HCT116 (cell line): ENCODE data around the gene DDRGK1. TPM values are rescaled to one million over a fixed set of nuclear protein-coding genes. Genes with fewer than 3 reads are reported as not detected.

ENCODE experiments used
- ATAC-seq: fragments of 200-7000 bp; cut with Tn5 transposase; 2 replicates; pipeline ENCODE4 v1.9.1; 2020; ENCODE audit warnings: mild to moderate bottlenecking, moderate library complexity
- BruUV-seq: library from RNA; stranded (reverse); fragments of 400-500 nt; replicated peaks from 2 replicates; lab custom pipeline; 2021; lab: Mats Ljungman, UMichigan
- CTCF ChIA-PET: fragments of 300-600 bp; sonication (Branson Sonifier 250); formaldehyde crosslinking; loops from one replicate; lab custom pipeline; 2021; ENCODE audit warnings: antibody characterized with exemption; lab: Charles Lee
- POLR2A ChIA-PET: fragments of 300-600, 350-600 bp; sonication (Branson Sonifier 250); formaldehyde crosslinking; loops from one replicate; lab custom pipeline; 2021; ENCODE audit warnings: antibody characterized with exemption; lab: Charles Lee
- RAD21 ChIA-PET, 2 experiments: fragments of 300-600 bp; sonication (Branson Sonifier 250); formaldehyde crosslinking; loops; one replicate each; lab custom pipeline; 2023; ENCODE audit warnings: low total read pairs in 2 of 2; ENCODE audit not compliant: uncharacterized antibody in 2 of 2, unreplicated experiment in 2 of 2, low non-redundant PET in 1 of 2; lab: Charles Lee
- DNase-seq: peaks from one replicate; pipeline ENCODE4 v3.0.0-alpha.2; 2010; ENCODE audit warnings: low read depth, low spot score
- H2AFZ ChIP-seq: fragments of 200-600 bp; shearing (Covaris generic), sonication (generic); 2 replicates; pipeline ENCODE4 v1.6.1; 2017; ENCODE audit warnings: low read depth, mixed run types, mixed read lengths, antibody characterized with exemption, low read length; ENCODE audit not compliant: poor library complexity, severe bottlenecking
- H3K27ac ChIP-seq: 2 replicates; pipeline ENCODE4 v1.5.1; 2012; ENCODE audit warnings: low read depth, low read length
- H3K27me3 ChIP-seq: fragments of 200-600 bp; sonication (generic); 2 replicates; pipeline ENCODE4 v1.6.1; 2016; ENCODE audit warnings: mixed run types, low read length, mixed read lengths; ENCODE audit not compliant: insufficient read depth
- H3K36me3 ChIP-seq, 2 experiments: fragments of 200-500 bp in 1 of 2; fragments of 200-600 bp in 1 of 2; sonication (Bioruptor generic) in 1 of 2; sonication (generic) in 1 of 2; 2 replicates each; pipeline versions ENCODE4 v1.5.1 to v1.6.1; 2014 to 2016; ENCODE audit warnings: low read length in 2 of 2, inconsistent platforms in 1 of 2, mixed read lengths in 1 of 2, mixed run types in 1 of 2; ENCODE audit not compliant: insufficient read depth in 2 of 2, control insufficient read depth in 1 of 2
- H3K4me1 ChIP-seq, 2 experiments: fragments of 200-600 bp in 1 of 2; sonication (generic) in 1 of 2; 2 replicates each; pipeline versions ENCODE4 v1.5.1 to v1.6.1; 2012 to 2017; ENCODE audit warnings: low read length in 2 of 2, inconsistent platforms in 1 of 2, mild to moderate bottlenecking in 1 of 2, mixed read lengths in 1 of 2, mixed run types in 1 of 2, moderate library complexity in 1 of 2; ENCODE audit not compliant: insufficient read depth in 2 of 2, control insufficient read depth in 1 of 2
- H3K4me2 ChIP-seq: fragments of 200-600 bp; sonication (generic); 2 replicates; pipeline ENCODE4 v1.6.1; 2017; ENCODE audit warnings: mixed run types, low read length, mixed read lengths
- H3K4me3 ChIP-seq, 2 experiments: fragments of 200-600 bp in 1 of 2; sonication (generic) in 1 of 2; replicated peaks in 1 of 2; 2 replicates each; pipeline ENCODE4 v1.5.1; 2011 to 2016; ENCODE audit warnings: low read length in 2 of 2, control low read depth in 1 of 2, low read depth in 1 of 2, mild to moderate bottlenecking in 1 of 2, mixed read lengths in 1 of 2, mixed run types in 1 of 2
- H3K79me2 ChIP-seq: fragments of 200-600 bp; sonication (generic); 2 replicates; pipeline ENCODE4 v1.6.1; 2017; ENCODE audit warnings: mild to moderate bottlenecking, mixed run types, low read length, moderate library complexity, mixed read lengths; ENCODE audit not compliant: insufficient read depth
- H3K9ac ChIP-seq: fragments of 200-600 bp; sonication (generic); 2 replicates; pipeline ENCODE4 v1.6.1; 2016; ENCODE audit warnings: low read length, mixed read lengths
- H3K9me2 ChIP-seq: fragments of 200-600 bp; sonication (generic), shearing (Covaris generic); 2 replicates; pipeline ENCODE4 v1.6.1; 2017; ENCODE audit warnings: mixed run types, mild to moderate bottlenecking, moderate library complexity; ENCODE audit not compliant: insufficient read depth
- H3K9me3 ChIP-seq, 2 experiments: fragments of 200-500 bp in 1 of 2; fragments of 200-600 bp in 1 of 2; sonication (Bioruptor generic) in 1 of 2; sonication (generic) in 1 of 2; 2 replicates each; pipeline ENCODE4 v1.6.1; 2014 to 2017; ENCODE audit warnings: low read length in 2 of 2, mixed read lengths in 2 of 2, inconsistent platforms in 1 of 2, low read depth in 1 of 2, mild to moderate bottlenecking in 1 of 2, mixed run types in 1 of 2, moderate library complexity in 1 of 2; ENCODE audit not compliant: control insufficient read depth in 1 of 2, insufficient read depth in 1 of 2
- H4K20me1 ChIP-seq: fragments of 200-600 bp; sonication (generic), shearing (Covaris generic); 2 replicates; pipeline ENCODE4 v1.6.1; 2017; ENCODE audit warnings: mixed run types, mild to moderate bottlenecking, moderate library complexity; ENCODE audit not compliant: insufficient read depth
- POLR2A ChIP-seq: IDR thresholded peaks from 2 replicates; pipeline ENCODE4 v1.7.0; 2011; ENCODE audit warnings: borderline replicate concordance; ENCODE audit not compliant: insufficient read depth, insufficient read length; ENCODE audit errors: extremely low read depth
- SP1 ChIP-seq: IDR thresholded peaks from 2 replicates; pipeline ENCODE4 v1.6.1; 2012; ENCODE audit warnings: low read depth
- ZNF274 ChIP-seq: fragments of 200-500 bp; sonication (Bioruptor generic); IDR thresholded peaks from 2 replicates; pipeline ENCODE4 v1.6.1; 2014; ENCODE audit warnings: mild to moderate bottlenecking, low read depth, low read length, inconsistent platforms
- intact Hi-C: fragments of 100-400 bp; cut with micrococcal nuclease; formaldehyde crosslinking; loops from 2 replicates; pipeline ENCODE4 v1.10.0; 2022
- total RNA-seq: library from RNA; stranded (reverse); gene quantifications from one replicate; pipeline ENCODE4 v1.2.1, GENCODE V29; 2021; ENCODE audit not compliant: unreplicated experiment

The DDRGK1 gene
- total RNA-seq, 1 experiment from 2014 or later = 45.8 TPM

- no TSS peak for BruUV-seq
Observed at GRCh38 chr20:3227936-3228749, 23.7 kb upstream of the DDRGK1 start.

GRCh38 chr20:3227506-3227905, 23.0 kb upstream of the DDRGK1 start:
- H3K9me3 ChIP-seq = no peaks in the 10 kb centered on the region
- H3K27ac ChIP-seq = no peak overlapping the region
- H3K79me2 ChIP-seq = no peaks in the 10 kb centered on the region
- no peak overlapping the region for H3K4me2 ChIP-seq
- H3K4me1 ChIP-seq = no peaks in the 10 kb centered on the region
- no peak overlapping the region for H3K4me3 ChIP-seq
- ChIA-PET CTCF (no interaction called here), RAD21 (no interaction called here), POLR2A (no interaction called here)
- intact Hi-C loops = no loop called here
- H2AFZ ChIP-seq = no peak overlapping the region
- no peaks in the 10 kb centered on the region for H4K20me1 ChIP-seq
- no peak for TF ChIP-seq SP1
- no peak for TF ChIP-seq POLR2A
- no peak overlapping the region for H3K9ac ChIP-seq
- no peaks in the 10 kb centered on the region for H3K9me2 ChIP-seq
- ATAC-seq = no peak
- BruUV-seq = no TSS peak
- peaks cover under 1 to 7% of the 10 kb centered on the region in 2 experiments; a peak in 2 of 4 replicates for H3K36me3 ChIP-seq
- no peak for DNase-seq
- no peaks in the 10 kb centered on the region for H3K27me3 ChIP-seq

More at GRCh38 chr20:3227936-3228749, 23.7 kb upstream of the DDRGK1 start:
- ChIA-PET RAD21 (no interaction called here), CTCF (no interaction called here), POLR2A (no interaction called here)
- peaks cover 0 to 7% of the 10 kb centered on the region in 2 experiments; a peak in 2 of 4 replicates for H3K36me3 ChIP-seq
- no peaks in the 10 kb centered on the region for H3K4me1 ChIP-seq
- H3K9ac ChIP-seq = no peak overlapping the region
- no peaks in the 10 kb centered on the region for H3K9me3 ChIP-seq
- intact Hi-C loops = no loop called here
- ATAC-seq = no peak
- H3K79me2 ChIP-seq = no peaks in the 10 kb centered on the region
- no peak for TF ChIP-seq ZNF274
- no peaks in the 10 kb centered on the region for H3K9me2 ChIP-seq
- H3K4me3 ChIP-seq = no peak overlapping the region
- no peaks in the 10 kb centered on the region for H4K20me1 ChIP-seq
- H3K4me2 ChIP-seq = no peak overlapping the region
- no peak overlapping the region for H2AFZ ChIP-seq
- no peak overlapping the region for H3K27ac ChIP-seq
- no peaks in the 10 kb centered on the region for H3K27me3 ChIP-seq
- no peak for DNase-seq
